K562 (cell line): ENCODE measurements around the gene LRRC7. TPM values are rescaled to one million over a fixed set of nuclear protein-coding genes. Genes with fewer than 3 reads are reported as not detected.

Experiments used
- ATAC-seq: fragments of 200-7000 bp; cut with Tn5 transposase; 3 replicates; pipeline ENCODE4 v1.9.1; 2020; ENCODE audit warnings: moderate library complexity
- BruUV-seq: library from RNA; stranded (reverse); fragments of 400-500 nt; replicated peaks from 2 replicates; lab custom pipeline; 2021; lab: Mats Ljungman, UMichigan
- CTCF ChIA-PET: fragments of 300-600 bp; formaldehyde crosslinking; extraction: SDS; loops from one replicate; lab custom pipeline; 2021; ENCODE audit warnings: low intra/inter-chr PET ratio; lab: Yijun Ruan, JAX
- POLR2A ChIA-PET: fragments of 300-600, 350-650 bp; sonication (Branson Sonifier 250); formaldehyde crosslinking; extraction: SDS; loops from one replicate; lab custom pipeline; 2021; ENCODE audit warnings: antibody characterized with exemption, inconsistent platforms; lab: Yijun Ruan, JAX
- DNase-seq, 4 experiments: peaks; one replicate each; pipeline versions ENCODE4 v3.0.0 to v3.0.0-alpha.2; 2011 to 2018; ENCODE audit warnings: low spot score in 3 of 4, mixed read lengths in 3 of 4; ENCODE audit errors: extremely low read depth in 1 of 4
- FAIRE-seq: peaks from 2 replicates; lab custom pipeline; 2011; peaks lifted over from hg19 to GRCh38; lab: Jason Lieb, UNC
- H2AFZ ChIP-seq: 2 replicates; pipeline ENCODE4 v1.6.0; 2011; ENCODE audit warnings: low read depth, low read length, control low read depth, inconsistent platforms
- H3K27ac ChIP-seq: fragments of 200-600 bp; 3 replicates; pipeline ENCODE4 v1.8.0; 2011; ENCODE audit warnings: low read depth, mild to moderate bottlenecking, control low read depth, inconsistent platforms, low read length, moderate library complexity, mixed read lengths; ENCODE audit errors: extremely low read depth
- H3K27me3 ChIP-seq, 2 experiments: fragments of 300-600 bp in 1 of 2; 2 replicates in 1 of 2; 3 replicates in 1 of 2; pipeline versions ENCODE4 v1.6.0 to v1.8.0; 2011; ENCODE audit warnings: inconsistent platforms in 2 of 2, low read length in 2 of 2, mild to moderate bottlenecking in 1 of 2, mixed read lengths in 1 of 2, moderate library complexity in 1 of 2; ENCODE audit not compliant: control insufficient read depth in 2 of 2, insufficient read depth in 2 of 2
- H3K36me3 ChIP-seq: fragments of 300-600 bp; 3 replicates; pipeline ENCODE4 v1.8.0; 2011; ENCODE audit warnings: mild to moderate bottlenecking, low read length, inconsistent platforms; ENCODE audit not compliant: control insufficient read depth, insufficient read depth
- H3K4me1 ChIP-seq, 2 experiments: fragments of 200-600 bp in 1 of 2; replicated peaks in 1 of 2; 2 replicates in 1 of 2; 3 replicates in 1 of 2; pipeline versions ENCODE4 v1.5.1 to v1.8.0; 2011; ENCODE audit warnings: inconsistent platforms in 2 of 2, low read length in 2 of 2, mild to moderate bottlenecking in 1 of 2, mixed read lengths in 1 of 2, moderate library complexity in 1 of 2; ENCODE audit not compliant: control insufficient read depth in 2 of 2, insufficient read depth in 2 of 2
- H3K4me2 ChIP-seq: 2 replicates; pipeline ENCODE4 v1.6.1; 2011; ENCODE audit warnings: low read length, control low read depth, inconsistent platforms, mixed read lengths; ENCODE audit not compliant: insufficient read depth
- H3K4me3 ChIP-seq: fragments of 200-600 bp; sonication (generic), shearing (Covaris generic); 2 replicates; pipeline ENCODE4 v1.5.1; 2016; ENCODE audit warnings: control low read depth, inconsistent platforms
- H3K79me2 ChIP-seq: fragments of 200-600 bp; 3 replicates; pipeline ENCODE4 v1.8.0; 2011; ENCODE audit warnings: low read length, inconsistent platforms; ENCODE audit not compliant: control insufficient read depth, insufficient read depth
- H3K9ac ChIP-seq, 2 experiments: 2 replicates each; pipeline versions ENCODE4 v1.6.0 to v1.6.1; 2011; ENCODE audit warnings: low read depth in 2 of 2, low read length in 2 of 2, control low read depth in 1 of 2, inconsistent platforms in 1 of 2, mild to moderate bottlenecking in 1 of 2, mixed read lengths in 1 of 2; ENCODE audit not compliant: insufficient read depth in 1 of 2
- H3K9me1 ChIP-seq: one replicate; pipeline ENCODE4 v1.6.0; 2011; ENCODE audit warnings: inconsistent platforms, mild to moderate bottlenecking, low read length, moderate library complexity; ENCODE audit not compliant: control insufficient read depth, insufficient read depth
- H3K9me3 ChIP-seq: replicated peaks from 2 replicates; pipeline ENCODE4 v1.5.1; 2011; ENCODE audit warnings: low read depth, low read length, inconsistent platforms; ENCODE audit not compliant: control insufficient read depth, insufficient read depth
- H4K20me1 ChIP-seq: replicated peaks from 2 replicates; pipeline ENCODE4 v1.6.1; 2011; ENCODE audit warnings: low read length, inconsistent platforms, mixed read lengths; ENCODE audit not compliant: control insufficient read depth, insufficient read depth
- C11orf30 ChIP-seq: fragments of 450-650 bp; IDR thresholded peaks from 2 replicates; pipeline ENCODE4 v1.6.1; 2016; ENCODE audit warnings: low read depth, mild to moderate bottlenecking
- IRF9 ChIP-seq: fragments of 450-650 bp; IDR thresholded peaks from 2 replicates; pipeline ENCODE4 v1.6.1; 2016; ENCODE audit warnings: missing biosample characterization, missing genetic modification characterization
- PURB ChIP-seq: sonication (generic); formaldehyde crosslinking; IDR thresholded peaks from 2 replicates; pipeline ENCODE4 v1.9.0; 2021; ENCODE audit warnings: low read depth, mild to moderate bottlenecking, missing genetic modification reagents
- THRAP3 ChIP-seq: fragments of 450-650 bp; IDR thresholded peaks from 2 replicates; pipeline ENCODE4 v1.6.1; 2016; ENCODE audit warnings: mild to moderate bottlenecking, inconsistent platforms, borderline replicate concordance
- ZBTB33 ChIP-seq: sonication (generic); formaldehyde crosslinking; IDR thresholded peaks from 2 replicates; pipeline ENCODE4 v1.8.1; 2023; ENCODE audit warnings: mild to moderate bottlenecking, missing genetic modification reagents
- WGBS: fragments of 100-300 bp; shearing (Covaris generic); methylation state at CpG from one replicate; pipeline ENCODE4 v1.1.6; 2016; ENCODE audit warnings: low coverage, mixed read lengths; ENCODE audit not compliant: insufficient coverage; ENCODE audit errors: missing lambda C conversion rate; 5-methylcytosine and 5-hydroxymethylcytosine counted together
- in situ Hi-C: fragments of 300-500 bp; cut with MboI; formaldehyde crosslinking; loops from 4 replicates; pipeline ENCODE4 v1.15.0; 2018; ENCODE audit warnings: inconsistent platforms, mixed read lengths
- intact Hi-C: fragments of 100-400 bp; cut with micrococcal nuclease; formaldehyde crosslinking; loops from 2 replicates; pipeline ENCODE4 v1.14.2; 2022
- polyA plus RNA-seq, 8 experiments: library from polyadenylated mRNA; depleted of rRNA in 4 of 8; stranded (reverse) in 5 of 8; unstranded in 3 of 8; fragments of >200 nt; fragmentation: Nextera tagmentation in 2 of 8; fragmentation: Illumina TruSeq in 1 of 8; extraction: Ambion mirVana in 2 of 8; extraction: Trizol in 1 of 8; gene quantifications; 2 replicates each; pipeline versions ENCODE4 v1.2.1 to v1.2.3, GENCODE V29; 2011 to 2014; ENCODE audit warnings: inconsistent platforms in 1 of 8, missing spikeins in 1 of 8
- total RNA-seq, 7 experiments: library from RNA; depleted of rRNA in 6 of 7; stranded (reverse); fragments of >200 nt in 6 of 7; fragmentation: Illumina TruSeq in 2 of 7; extraction: Trizol in 2 of 7; gene quantifications; 2 replicates each; pipeline versions ENCODE4 v1.2.1 to v1.2.3, GENCODE V29; 2011 to 2021; ENCODE audit warnings: low replicate concordance in 1 of 7

Gene LRRC7
- total and polyA plus RNA-seq, 9 of the 15 experiments (the other 6 are each of a cell fraction or from before 2014, with no cell fraction given), result 0.09 to 0.94 (median 0.49) TPM

- no peaks in the 10 kb centered on the region for H3K9me1 ChIP-seq
- H4K20me1 ChIP-seq, result no peaks in the 10 kb centered on the region
- H3K27me3 ChIP-seq, result no peaks in the 10 kb centered on the region
- no TSS peak for BruUV-seq
- H3K4me1 ChIP-seq, result no peaks in the 10 kb centered on the region
- POLR2A ChIA-PET, result no interaction called here
- no peak overlapping the region for H3K9ac ChIP-seq
- intact Hi-C loops (no loop called here), in situ Hi-C loops (no loop called here)
- H3K4me3 ChIP-seq, result no peak overlapping the region
- no peak for ATAC-seq
- FAIRE-seq, result no peak
- TF ChIP-seq PURB (CRISPR knock-in tag) (no peak), ZBTB33 (CRISPR knock-in tag) (no peak), THRAP3 (no peak), C11orf30 (no peak), IRF9 (tag) (no peak)
- 2% methylated on average over 2 of the region's 2 CpGs for WGBS
- no peaks in the 10 kb centered on the region for H3K79me2 ChIP-seq
- no peak for DNase-seq
- H3K36me3 ChIP-seq, result no peaks in the 10 kb centered on the region
- no peak overlapping the region for H3K27ac ChIP-seq
- H3K4me2 ChIP-seq, result no peak overlapping the region
- CTCF ChIA-PET, result no interaction called here
- no peaks in the 10 kb centered on the region for H3K9me3 ChIP-seq
- H2AFZ ChIP-seq, result no peak overlapping the region
Measured at GRCh38 chr1:69752831-69753230, 185.1 kb downstream of the LRRC7 start.
